Measurements from ENCODE around the gene KCNH8. TPM values are rescaled to one million over a fixed set of nuclear protein-coding genes. Genes with fewer than 3 reads are reported as not detected.
A peak's percentile ranks its signal among the peaks of the same experiment; 100 is the strongest.
"Not testable (repeated sequence)": the region's sequence is repeated elsewhere in the genome, so short reads cannot be mapped to it uniquely, and the experiment has no call there.

The KCNH8 gene
- total RNA-seq, result 1 to 10 TPM in 1 of 4 donors, under 1 TPM in 3; 0.29 to 1.0 (median 0.42) TPM

GRCh38 chr3:19147905-19148767 lies at the start of gene KCNH8:
Gene KCNH8, plus strand, starts transcription at chr3:19148510. Its CDS starts 210 bp downstream, at chr3:19148720.
- peak within 1 kb of the TSS; percentile 32 to 62 (median 43) for H3K4me3 ChIP-seq (replicated peaks in 1 of 3)
- TF ChIP-seq CTCF (IDR thresholded peaks at IDR 0.05), result no peak
- TF ChIP-seq POLR2A (IDR thresholded peaks at IDR 0.05), result no peak
- peak within 1 kb of the TSS; percentile 25 to 45 (median 35) for H3K27ac ChIP-seq
- no peaks in the 10 kb centered on the region for H3K9me3 ChIP-seq
- H3K4me1 ChIP-seq, result peaks cover 0 to 10% of the 10 kb centered on the region in 2 donors
- no peaks in the 10 kb centered on the region for H3K27me3 ChIP-seq
- intact Hi-C loops (cut with DNase I), result no loop called here
- DNase-seq, result peak; percentile 10 to 30
- WGBS, 2 donors, result 0 to 2% methylated on average over 23 to 44 of the region's 64 CpGs
- H3K36me3 ChIP-seq, result no peaks in the 10 kb centered on the region

GRCh38 chr3:19102654-19103290 lies 45.5 kb upstream of the KCNH8 start:
- H3K27me3 ChIP-seq; H3K9me3 ChIP-seq; H3K36me3 ChIP-seq; H3K4me3 ChIP-seq (replicated peaks in 1 of 3); intact Hi-C loops (cut with DNase I); H3K27ac ChIP-seq; H3K4me1 ChIP-seq: not testable (repeated sequence)
- DNase-seq, result peak in 1 of 2 donors; percentile 16
- 46 to 78% methylated on average over 16 to 21 of the region's 29 CpGs for WGBS, 2 donors

GRCh38 chr3:19103510-19103909 lies 44.8 kb upstream of the KCNH8 start:
- 86 to 94% methylated on average over 3 of the region's 3 CpGs for WGBS, 2 donors
- no peaks in the 10 kb centered on the region for H3K4me1 ChIP-seq
- H3K27ac ChIP-seq, result no peak overlapping the region
- H3K27me3 ChIP-seq, result no peaks in the 10 kb centered on the region
- TF ChIP-seq POLR2A (IDR thresholded peaks at IDR 0.05) (no peak), CTCF (IDR thresholded peaks at IDR 0.05) (no peak)
- no peaks in the 10 kb centered on the region for H3K9me3 ChIP-seq
- no peaks in the 10 kb centered on the region for H3K36me3 ChIP-seq
- H3K4me3 ChIP-seq (replicated peaks in 1 of 3), result no peak overlapping the region
- no peak for DNase-seq
- intact Hi-C loops (cut with DNase I), result no loop called here

- no peak overlapping the region for H3K27ac ChIP-seq
- TF ChIP-seq CTCF (IDR thresholded peaks at IDR 0.05), result no peak
- no peak for TF ChIP-seq POLR2A (IDR thresholded peaks at IDR 0.05)
- no peak for DNase-seq
- no peaks in the 10 kb centered on the region for H3K4me1 ChIP-seq
- no peak overlapping the region for H3K4me3 ChIP-seq (replicated peaks in 1 of 3)
- no peaks in the 10 kb centered on the region for H3K36me3 ChIP-seq
- H3K27me3 ChIP-seq, result no peaks in the 10 kb centered on the region
- no peaks in the 10 kb centered on the region for H3K9me3 ChIP-seq
- intact Hi-C loops (cut with DNase I), result no loop called here
Observed at GRCh38 chr3:19104459-19104858, 43.9 kb upstream of the KCNH8 start.

GRCh38 chr3:19105826-19106225 lies 42.5 kb upstream of the KCNH8 start:
- H3K27ac ChIP-seq, result no peak overlapping the region
- no peak for DNase-seq
- H3K4me3 ChIP-seq (replicated peaks in 1 of 3), result no peak overlapping the region
- TF ChIP-seq POLR2A (IDR thresholded peaks at IDR 0.05), result no peak
- no peak for TF ChIP-seq CTCF (IDR thresholded peaks at IDR 0.05)
- H3K36me3 ChIP-seq, result no peaks in the 10 kb centered on the region
- 86 to 89% methylated on average over 4 of the region's 4 CpGs for WGBS, 2 donors
- no peaks in the 10 kb centered on the region for H3K27me3 ChIP-seq
- H3K9me3 ChIP-seq, result no peaks in the 10 kb centered on the region
- intact Hi-C loops (cut with DNase I), result no loop called here
- no peaks in the 10 kb centered on the region for H3K4me1 ChIP-seq
